ENCODE data around the gene IKBIP.
A peak's percentile ranks its signal among the peaks of the same experiment; 100 is the strongest.
"Not testable (repeated sequence)": the region's sequence is repeated elsewhere in the genome, so short reads cannot be mapped to it uniquely, and the experiment has no call there.

Gene IKBIP, protein sequence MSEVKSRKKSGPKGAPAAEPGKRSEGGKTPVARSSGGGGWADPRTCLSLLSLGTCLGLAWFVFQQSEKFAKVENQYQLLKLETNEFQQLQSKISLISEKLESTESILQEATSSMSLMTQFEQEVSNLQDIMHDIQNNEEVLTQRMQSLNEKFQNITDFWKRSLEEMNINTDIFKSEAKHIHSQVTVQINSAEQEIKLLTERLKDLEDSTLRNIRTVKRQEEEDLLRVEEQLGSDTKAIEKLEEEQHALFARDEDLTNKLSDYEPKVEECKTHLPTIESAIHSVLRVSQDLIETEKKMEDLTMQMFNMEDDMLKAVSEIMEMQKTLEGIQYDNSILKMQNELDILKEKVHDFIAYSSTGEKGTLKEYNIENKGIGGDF

GRCh38 chr12:98644712-98645571, at the start of gene IKBIP, which contains the start of gene APAF1:
Gene IKBIP (minus strand): TSS chr12:98644788. CDS start chr12:98644701, 87 bp downstream.
Gene APAF1 (plus strand): TSS chr12:98645290. CDS start chr12:98648360, 3,070 bp downstream.
- DNase-seq: peak in 1 of 2 experiments; percentile 56

DNA sequence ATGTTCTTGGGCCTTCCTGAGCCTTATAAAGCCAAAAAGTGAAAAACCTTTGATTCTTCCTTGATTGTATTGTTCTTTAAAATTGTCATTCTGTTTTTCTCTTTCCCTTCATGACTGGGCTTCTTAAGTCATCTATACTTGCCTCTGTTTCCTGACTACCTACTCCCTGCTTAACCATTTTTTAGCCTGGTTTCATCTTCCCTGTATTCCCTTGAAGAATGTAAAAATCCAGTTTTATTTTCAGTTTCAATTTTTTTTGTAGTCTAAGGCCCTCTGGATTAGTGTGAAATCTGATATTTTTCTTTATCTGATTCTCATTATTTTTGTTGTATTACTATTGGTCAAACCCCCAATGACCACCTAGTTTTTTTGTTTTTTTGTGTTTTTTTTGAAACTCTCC, 46.8 kb upstream of the IKBIP start:
- no peak for DNase-seq

DNA sequence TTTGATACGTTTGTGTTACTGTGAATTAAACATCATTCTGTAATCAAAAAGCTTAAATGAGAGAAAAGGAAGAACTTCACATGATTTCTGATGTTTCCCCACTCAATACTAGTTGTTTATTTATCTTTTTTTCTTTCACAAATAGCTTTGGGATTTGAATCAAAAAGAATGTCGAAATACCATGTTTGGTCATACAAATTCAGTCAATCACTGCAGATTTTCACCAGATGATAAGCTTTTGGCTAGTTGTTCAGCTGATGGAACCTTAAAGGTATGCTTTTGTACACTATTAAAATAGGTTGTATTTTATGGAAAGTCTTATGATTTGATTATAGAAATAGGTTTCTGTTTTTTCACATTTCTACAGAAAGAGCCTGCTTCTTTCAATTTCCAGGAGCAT, 42.0 kb upstream of the IKBIP start:
- no peak for DNase-seq

- no peak for DNase-seq
Observed at GRCh38 chr12:98684199-98684598, 39.6 kb upstream of the IKBIP start.

DNA sequence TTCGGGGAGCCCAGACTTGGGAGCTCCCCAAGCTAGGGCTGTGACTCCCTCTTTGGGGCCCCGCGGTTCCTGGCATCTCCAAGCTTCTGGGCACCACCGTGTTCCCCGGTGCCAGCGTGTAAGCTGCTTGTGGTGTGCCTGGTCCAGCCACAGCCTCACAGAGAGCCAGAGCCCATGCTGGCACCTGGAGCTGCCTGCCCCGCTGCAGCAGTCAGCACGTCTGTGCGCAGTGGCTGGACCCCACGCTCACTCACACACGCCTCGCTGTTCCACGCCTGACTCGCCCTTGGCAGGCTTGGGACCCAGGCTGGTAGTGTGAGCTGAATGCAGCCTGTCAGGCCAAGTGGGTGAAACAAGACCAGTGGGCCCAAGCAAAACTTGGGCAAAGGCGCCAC, 35.0 kb upstream of the IKBIP start:
- DNase-seq: no peak

DNA sequence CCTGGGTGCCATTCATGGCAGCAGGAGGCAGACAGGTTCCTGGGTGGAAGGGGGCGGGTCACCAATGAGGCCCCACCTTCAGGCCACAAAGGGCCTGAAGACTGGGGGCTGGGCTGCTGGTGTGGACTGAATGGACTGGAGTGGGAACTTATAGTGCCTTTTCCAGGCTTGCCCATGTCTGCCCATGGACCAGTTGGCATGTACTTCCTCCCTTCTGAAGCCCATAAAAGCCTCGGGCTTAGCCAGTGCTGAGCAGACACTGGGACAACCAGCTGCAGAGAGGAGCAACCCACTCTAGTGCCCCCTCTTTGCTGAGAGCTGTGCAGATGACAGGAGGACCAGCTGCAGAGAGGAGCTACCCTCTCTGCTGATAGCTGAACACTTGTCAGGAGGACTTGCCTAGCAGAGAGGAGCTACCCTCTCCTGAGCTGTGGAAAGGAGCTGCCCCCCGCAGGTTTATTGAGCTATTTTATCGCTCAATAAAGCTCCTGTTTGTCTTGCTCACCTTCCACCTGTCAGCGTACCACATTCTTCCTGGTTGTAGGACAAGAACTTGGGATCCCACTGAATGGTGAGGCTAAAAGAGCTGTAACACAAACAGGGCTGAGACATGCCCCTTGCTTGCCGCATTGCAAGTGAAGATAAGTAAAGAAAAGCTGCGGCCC, 34.5 kb upstream of the IKBIP start:
- DNase-seq: no peak

DNA sequence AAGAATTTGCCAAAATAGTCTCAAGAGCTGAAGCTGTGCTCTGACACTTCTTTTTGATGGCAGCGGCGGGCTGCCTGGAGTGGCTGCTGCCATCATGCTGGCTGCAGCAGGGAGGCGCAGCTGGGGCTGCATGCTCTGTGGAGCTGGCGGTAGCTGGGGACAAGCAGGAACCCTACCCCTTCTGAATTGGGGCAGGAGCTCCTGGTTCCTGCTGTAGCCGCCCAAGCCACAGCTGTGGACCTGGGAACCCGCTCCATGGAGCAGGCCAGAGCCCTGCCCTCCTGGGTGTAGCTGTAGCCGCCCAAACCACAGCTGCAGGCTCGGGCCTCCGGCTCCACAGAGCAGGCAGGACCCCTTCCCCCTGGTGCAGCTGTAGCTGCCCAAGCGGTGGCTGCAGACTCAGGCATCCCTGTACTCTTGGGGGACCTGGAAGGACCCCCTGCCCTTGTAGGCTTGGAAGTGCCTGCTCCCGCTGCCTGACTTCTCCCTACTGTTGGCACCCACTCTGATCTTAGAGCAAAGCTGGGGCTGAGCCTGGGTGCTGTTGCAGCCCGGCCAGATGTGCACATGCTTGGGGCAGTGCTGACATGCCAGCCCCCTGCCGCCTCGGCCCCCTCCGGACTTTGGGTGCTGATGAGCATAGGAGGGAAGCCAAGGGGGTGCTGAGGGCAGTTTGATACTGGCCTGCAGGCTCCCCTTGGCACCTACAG, 33.8 kb upstream of the IKBIP start:
- no peak for DNase-seq

GRCh38 chr12:98674841-98675240, 30.3 kb upstream of the IKBIP start:
- no peak for DNase-seq

GRCh38 chr12:98671459-98671858, 26.9 kb upstream of the IKBIP start:
- no peak for DNase-seq

DNA sequence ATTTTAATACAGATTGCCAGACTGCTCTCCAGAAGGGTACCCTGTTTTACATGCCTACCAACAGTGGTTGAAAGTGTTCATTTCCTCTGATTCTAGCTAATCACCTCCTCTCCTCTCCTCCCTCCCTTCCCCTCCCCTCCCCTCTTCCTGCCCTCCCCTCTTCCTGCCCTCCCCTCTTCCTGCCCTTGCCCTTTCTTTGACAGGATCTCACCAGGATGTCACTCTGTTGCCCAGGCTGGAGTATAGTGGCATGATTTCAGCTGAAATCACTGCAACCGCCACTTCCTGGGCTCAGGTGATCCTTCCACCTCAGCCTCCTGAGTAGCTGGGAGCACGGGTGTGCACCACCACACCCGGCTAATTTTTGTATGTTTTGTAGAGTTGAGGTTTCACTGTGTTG, 25.2 kb upstream of the IKBIP start:
- DNase-seq: no peak

GRCh38 chr12:98660521-98660920, 15.9 kb upstream of the IKBIP start:
- DNase-seq: no peak

- no peak for DNase-seq
Observed at GRCh38 chr12:98656289-98657101, 11.9 kb upstream of the IKBIP start.

- DNase-seq: no peak
Observed at GRCh38 chr12:98653866-98654493, 9.4 kb upstream of the IKBIP start.

DNA sequence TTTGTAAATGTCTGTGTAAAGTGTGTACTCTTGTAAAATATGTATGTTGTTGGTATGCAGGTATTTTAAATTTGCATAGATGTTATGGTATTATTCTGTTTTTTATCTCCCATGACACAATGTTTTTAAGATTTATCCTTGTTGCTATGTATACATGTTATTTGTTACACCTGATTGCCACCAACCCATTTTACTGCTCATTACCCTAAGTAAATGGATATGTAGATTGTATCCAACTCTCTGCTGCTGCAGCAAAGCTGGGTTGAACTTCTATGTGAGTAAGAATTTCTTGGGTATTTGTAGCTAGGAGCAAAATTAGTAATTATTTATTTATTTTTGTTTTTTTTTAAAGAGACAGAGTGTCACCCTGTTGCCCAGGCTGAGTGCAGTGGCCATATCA, 6.7 kb upstream of the IKBIP start:
- no peak for DNase-seq

- no peak for DNase-seq
Observed at GRCh38 chr12:98646294-98647090, 1.9 kb upstream of the IKBIP start.

DNA sequence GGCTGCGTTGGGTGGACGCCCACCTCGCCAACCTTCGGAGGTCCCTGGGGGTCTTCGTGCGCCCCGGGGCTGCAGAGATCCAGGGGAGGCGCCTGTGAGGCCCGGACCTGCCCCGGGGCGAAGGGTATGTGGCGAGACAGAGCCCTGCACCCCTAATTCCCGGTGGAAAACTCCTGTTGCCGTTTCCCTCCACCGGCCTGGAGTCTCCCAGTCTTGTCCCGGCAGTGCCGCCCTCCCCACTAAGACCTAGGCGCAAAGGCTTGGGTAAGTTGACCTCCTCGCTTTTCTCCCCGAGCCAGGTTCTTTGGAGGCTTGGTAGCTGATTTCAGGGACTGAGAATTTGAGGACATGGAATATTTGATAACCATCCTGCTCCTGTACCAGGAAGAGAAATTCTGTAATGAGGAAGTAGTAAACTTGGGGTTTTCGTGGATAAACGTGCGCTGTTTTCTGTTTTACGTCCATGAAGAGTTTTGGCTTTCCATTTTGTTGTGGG, 1.0 kb upstream of the IKBIP start:
- DNase-seq: no peak

- DNase-seq: no peak
Observed at GRCh38 chr12:98644433-98644711, 216 bp downstream of the IKBIP start.

DNA sequence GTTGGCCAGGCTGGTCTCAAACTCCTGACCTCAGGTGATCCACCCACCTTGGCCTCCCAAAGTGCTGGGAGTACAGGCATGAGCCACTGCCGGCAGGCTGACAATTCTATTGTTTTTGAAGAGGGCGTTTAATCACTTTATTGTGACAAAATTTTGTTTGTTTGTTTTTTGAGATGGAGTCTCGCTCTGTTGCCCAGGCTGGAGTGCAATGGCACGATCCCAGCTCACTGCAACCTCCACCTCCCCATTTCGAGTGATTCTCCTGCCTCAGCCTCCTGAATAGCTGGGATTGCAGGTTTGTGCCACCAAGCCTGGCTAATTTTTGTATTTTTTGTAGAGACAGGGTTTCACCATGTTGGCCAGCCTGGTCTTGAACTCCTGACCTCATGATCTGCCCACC, 1.8 kb downstream of the IKBIP start:
- not testable (repeated sequence) for DNase-seq

DNA sequence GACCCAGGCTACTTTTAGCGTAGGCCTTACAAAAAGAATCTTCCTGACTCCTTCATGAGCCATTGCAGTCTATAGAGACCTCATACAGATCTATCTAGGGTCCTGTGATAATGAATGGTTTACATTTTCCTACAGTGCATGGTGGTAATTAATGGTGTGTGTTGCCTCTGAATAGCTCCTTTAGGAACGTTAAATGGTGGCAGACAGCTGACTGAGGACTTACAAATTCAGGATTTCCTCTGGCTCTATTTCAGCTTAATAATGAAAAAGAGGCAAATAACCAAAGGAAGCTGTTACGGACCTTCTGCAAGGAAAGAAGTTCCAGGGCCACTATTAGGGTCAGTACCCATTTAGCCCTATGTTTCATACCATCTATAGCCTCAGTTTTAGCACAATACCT, 5.1 kb downstream of the IKBIP start:
- DNase-seq: no peak

- no peak for DNase-seq
Observed at GRCh38 chr12:98638009-98638408, 6.6 kb downstream of the IKBIP start.

DNA sequence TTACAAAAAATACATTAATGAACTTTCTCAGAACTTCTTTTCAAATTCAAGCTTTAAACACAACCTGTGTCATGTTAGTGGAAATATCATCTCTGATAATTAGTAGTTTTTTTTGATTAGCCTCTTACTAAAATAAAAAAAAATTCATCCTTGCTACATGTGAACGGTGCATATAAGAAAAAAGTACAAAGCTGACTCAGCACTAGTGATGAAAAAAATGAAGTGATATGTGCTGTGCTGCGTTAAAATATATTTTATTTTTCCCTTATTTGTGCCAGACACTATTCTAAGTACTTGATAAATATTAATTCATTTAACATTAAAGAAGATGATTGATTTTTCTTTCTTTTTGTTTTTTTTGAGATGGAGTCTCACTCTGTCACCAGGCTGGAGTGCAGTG, 7.5 kb downstream of the IKBIP start:
- DNase-seq: no peak

Measured in cerebellar nuclear complex (tissue), 1 donor.